Neuron (in vitro differentiated cells): ENCODE measurements around the gene LMAN2L.

Experiments
- H2AFZ ChIP-seq: one replicate; pipeline ENCODE4 v1.6.1; 2013; ENCODE audit warnings: low read depth, mild to moderate bottlenecking, inconsistent platforms, low read length, moderate library complexity
- H3K27me3 ChIP-seq: one replicate; pipeline ENCODE4 v1.6.1; 2013; ENCODE audit warnings: low read length; ENCODE audit not compliant: insufficient read depth
- H3K36me3 ChIP-seq: one replicate; pipeline ENCODE4 v1.6.1; 2013; ENCODE audit warnings: low read length; ENCODE audit not compliant: insufficient read depth
- H3K4me1 ChIP-seq: one replicate; pipeline ENCODE4 v1.6.1; 2013; ENCODE audit warnings: low read length; ENCODE audit not compliant: insufficient read depth
- H3K4me3 ChIP-seq: 2 replicates; pipeline ENCODE4 v1.5.1; 2013; ENCODE audit warnings: mild to moderate bottlenecking, low read length, moderate library complexity
- H3K9me3 ChIP-seq: one replicate; pipeline ENCODE4 v1.6.1; 2013; ENCODE audit warnings: low read length

Gene LMAN2L

DNA sequence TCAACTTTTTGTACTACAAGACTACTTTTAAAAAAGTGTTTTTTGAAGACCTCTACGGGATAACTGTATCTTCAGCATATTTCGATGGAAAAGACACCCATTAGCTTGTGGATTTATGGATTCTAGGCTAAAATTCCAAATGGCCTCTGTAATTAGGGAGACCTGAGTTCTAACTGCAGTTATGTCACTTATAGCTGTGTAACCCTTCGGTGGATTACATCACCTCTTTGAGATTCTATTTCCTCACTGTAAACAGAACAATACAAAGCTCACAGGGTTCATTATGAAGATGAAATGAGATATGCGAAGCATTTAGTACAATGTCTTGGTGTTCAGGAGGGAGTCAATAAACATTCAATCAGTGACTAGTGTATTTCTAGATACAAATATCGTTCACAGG lies 24.2 kb downstream of the LMAN2L start:
- Histone ChIP-seq H3K9me3 (no peaks in the 10 kb centered on the region), H2AFZ (no peak overlapping the region), H3K27me3 (no peaks in the 10 kb centered on the region), H3K4me1 (no peaks in the 10 kb centered on the region), H3K36me3 (peaks cover 66% of the 10 kb centered on the region), H3K4me3 (no peak overlapping the region)

DNA sequence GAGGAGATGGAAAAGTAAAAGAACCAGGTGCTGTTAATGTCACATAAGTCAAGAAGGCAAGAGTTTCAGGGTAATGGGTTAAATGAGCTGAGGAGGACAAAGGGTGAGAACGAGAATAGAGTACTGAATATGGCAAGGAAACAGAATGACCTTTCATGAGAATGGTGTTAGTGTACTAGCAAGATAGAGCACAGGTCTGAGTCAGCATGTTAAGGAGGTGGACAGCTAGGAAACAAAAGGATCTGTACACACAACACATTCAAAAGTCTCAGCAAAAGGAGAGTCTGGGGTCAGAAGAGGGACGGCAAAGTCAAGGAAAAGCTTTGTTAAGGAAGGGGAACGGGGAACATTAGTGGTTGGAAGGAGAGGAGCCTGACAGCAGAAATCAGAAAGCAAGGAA lies 28.9 kb downstream of the LMAN2L start:
- peaks cover 86% of the 10 kb centered on the region for H3K36me3 ChIP-seq
- H3K9me3 ChIP-seq = peaks cover 12% of the 10 kb centered on the region
- H3K4me1 ChIP-seq = no peaks in the 10 kb centered on the region
- H2AFZ ChIP-seq = no peak overlapping the region
- no peaks in the 10 kb centered on the region for H3K27me3 ChIP-seq
- no peak overlapping the region for H3K4me3 ChIP-seq

GRCh38 chr2:96703021-96703751 lies 36.7 kb downstream of the LMAN2L start:
- Histone ChIP-seq H3K4me1 (no peaks in the 10 kb centered on the region), H2AFZ (no peak overlapping the region), H3K4me3 (no peak overlapping the region), H3K9me3 (peaks cover 2% of the 10 kb centered on the region), H3K27me3 (no peaks in the 10 kb centered on the region), H3K36me3 (peaks cover 50% of the 10 kb centered on the region)

- H3K4me3 ChIP-seq = no peak overlapping the region
- peaks cover 2% of the 10 kb centered on the region for H3K9me3 ChIP-seq
- H3K36me3 ChIP-seq = peaks cover 42% of the 10 kb centered on the region
- H2AFZ ChIP-seq = no peak overlapping the region
- no peaks in the 10 kb centered on the region for H3K4me1 ChIP-seq
- H3K27me3 ChIP-seq = no peaks in the 10 kb centered on the region
These were observed 37.6 kb downstream of the LMAN2L start for GRCh38 chr2:96702098-96702785.

GRCh38 chr2:96701636-96702035 lies 38.2 kb downstream of the LMAN2L start:
- Histone ChIP-seq H3K4me3 (no peak overlapping the region), H2AFZ (no peak overlapping the region), H3K36me3 (peaks cover 36% of the 10 kb centered on the region), H3K9me3 (no peaks in the 10 kb centered on the region), H3K27me3 (no peaks in the 10 kb centered on the region), H3K4me1 (no peaks in the 10 kb centered on the region)

DNA sequence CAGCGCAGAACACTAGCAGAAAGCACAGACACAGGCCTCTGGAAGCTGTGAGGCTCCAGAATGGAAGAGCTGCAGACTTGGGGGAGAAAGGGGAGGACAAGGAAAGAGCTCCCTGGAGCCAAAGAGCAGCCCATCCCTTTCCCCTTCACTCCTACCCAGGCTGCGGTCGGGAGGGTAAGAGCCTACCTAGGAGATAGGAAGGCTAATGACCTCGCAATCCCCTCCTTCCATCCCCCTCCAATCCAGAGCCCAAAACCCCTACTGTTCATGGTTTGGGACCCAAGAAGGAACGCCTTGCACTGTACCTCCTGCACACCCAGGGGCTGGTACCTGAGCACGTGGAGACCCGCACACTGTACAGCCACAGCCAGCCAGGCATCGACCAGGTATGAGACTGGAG lies 39.8 kb downstream of the LMAN2L start:
- Histone ChIP-seq H3K36me3 (peaks cover 21% of the 10 kb centered on the region), H3K27me3 (no peaks in the 10 kb centered on the region), H3K9me3 (no peaks in the 10 kb centered on the region), H3K4me3 (no peak overlapping the region), H2AFZ (no peak overlapping the region), H3K4me1 (no peaks in the 10 kb centered on the region)

DNA sequence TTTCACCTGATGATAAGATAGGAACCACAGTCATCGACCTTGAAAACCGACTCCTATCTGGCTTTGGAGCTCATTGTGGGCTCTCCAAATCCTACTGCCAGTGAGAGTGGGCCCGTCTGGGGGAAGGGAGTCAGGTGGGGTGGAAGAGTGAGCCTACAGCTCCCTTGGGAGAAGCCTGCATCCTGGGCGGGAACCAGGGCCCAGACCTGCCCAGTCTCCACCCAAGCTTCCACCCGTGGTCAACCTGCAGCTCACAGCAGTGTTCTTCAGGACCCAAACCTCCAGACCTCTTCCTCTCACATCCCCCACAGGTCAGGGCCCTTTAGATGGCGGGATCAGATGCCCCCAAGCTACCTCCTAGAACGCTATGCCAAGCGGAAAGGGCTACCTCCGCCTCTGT lies 40.2 kb downstream of the LMAN2L start:
- Histone ChIP-seq H3K36me3 (peaks cover 16% of the 10 kb centered on the region), H3K9me3 (no peaks in the 10 kb centered on the region), H3K4me3 (no peak overlapping the region), H2AFZ (no peak overlapping the region), H3K4me1 (no peaks in the 10 kb centered on the region), H3K27me3 (no peaks in the 10 kb centered on the region)

DNA sequence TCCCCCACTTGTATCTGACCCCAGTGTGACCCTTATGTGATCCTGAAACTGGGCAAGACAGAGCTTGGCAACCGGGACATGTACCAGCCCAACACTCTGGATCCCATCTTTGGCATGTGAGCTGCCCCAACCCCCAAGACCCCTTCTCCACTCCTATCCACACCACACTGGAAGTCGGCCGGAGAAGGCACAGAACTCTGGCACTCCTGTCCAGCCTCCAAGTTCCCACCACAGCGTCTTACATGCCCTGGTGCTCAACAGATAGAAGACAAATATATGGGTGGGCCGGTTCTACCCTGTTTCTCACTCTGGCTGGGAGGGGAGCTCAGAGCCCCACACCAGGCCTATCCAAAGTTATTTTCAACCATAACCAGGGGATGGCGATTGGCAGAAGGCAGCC lies 40.8 kb downstream of the LMAN2L start:
- Histone ChIP-seq H3K4me1 (no peaks in the 10 kb centered on the region), H3K36me3 (peaks cover 16% of the 10 kb centered on the region), H2AFZ (no peak overlapping the region), H3K4me3 (no peak overlapping the region), H3K9me3 (no peaks in the 10 kb centered on the region), H3K27me3 (no peaks in the 10 kb centered on the region)

GRCh38 chr2:96698221-96698861 lies 41.5 kb downstream of the LMAN2L start:
- Histone ChIP-seq H2AFZ (no peak overlapping the region), H3K4me1 (no peaks in the 10 kb centered on the region), H3K36me3 (peaks cover 14% of the 10 kb centered on the region), H3K27me3 (no peaks in the 10 kb centered on the region), H3K9me3 (no peaks in the 10 kb centered on the region), H3K4me3 (no peak overlapping the region)

- Histone ChIP-seq H3K4me1 (no peaks in the 10 kb centered on the region), H3K36me3 (peaks cover 5% of the 10 kb centered on the region), H2AFZ (no peak overlapping the region), H3K9me3 (no peaks in the 10 kb centered on the region), H3K27me3 (no peaks in the 10 kb centered on the region), H3K4me3 (no peak overlapping the region)
These were observed 42.4 kb downstream of the LMAN2L start for GRCh38 chr2:96697476-96697875.

- H3K9me3 ChIP-seq = no peaks in the 10 kb centered on the region
- no peak overlapping the region for H2AFZ ChIP-seq
- H3K36me3 ChIP-seq = no peaks in the 10 kb centered on the region
- no peak overlapping the region for H3K4me3 ChIP-seq
- no peaks in the 10 kb centered on the region for H3K4me1 ChIP-seq
- no peaks in the 10 kb centered on the region for H3K27me3 ChIP-seq
These were observed 44.3 kb downstream of the LMAN2L start for GRCh38 chr2:96695602-96696001.

DNA sequence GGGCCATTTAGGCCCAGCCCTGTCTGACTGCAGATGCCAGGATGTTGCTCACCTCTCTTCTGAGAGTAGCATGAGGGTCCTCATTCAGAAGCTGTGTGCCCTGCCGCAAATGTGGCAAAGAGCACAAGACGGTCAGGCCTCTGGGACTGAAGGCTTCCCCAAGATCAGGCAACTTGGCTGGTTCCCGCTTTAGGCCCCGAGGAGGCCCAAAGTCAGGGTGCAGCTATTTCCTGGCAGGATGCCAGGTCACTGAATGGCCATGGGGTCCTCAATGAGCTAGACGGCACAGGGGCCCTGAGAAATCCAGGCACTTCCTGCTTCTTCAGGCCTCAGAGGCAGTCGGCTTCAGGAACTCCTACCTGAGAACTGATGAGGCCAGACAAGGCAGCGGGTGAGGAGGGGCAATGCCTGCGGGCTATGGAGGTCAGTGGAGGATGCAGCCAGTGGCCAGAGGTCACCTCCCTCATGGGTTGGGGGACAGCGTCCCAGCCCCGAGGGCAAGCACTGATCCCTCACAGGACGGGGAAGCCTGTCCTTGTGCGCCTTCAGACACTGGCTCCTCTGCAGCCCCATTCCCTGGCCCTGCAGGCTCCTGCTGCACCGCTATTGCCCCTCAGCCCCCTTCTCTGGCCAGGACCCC lies 44.9 kb downstream of the LMAN2L start:
- no peaks in the 10 kb centered on the region for H3K27me3 ChIP-seq

GRCh38 chr2:96694279-96694678 lies 45.6 kb downstream of the LMAN2L start:
- H2AFZ ChIP-seq = no peak overlapping the region
- H3K36me3 ChIP-seq = no peaks in the 10 kb centered on the region
- H3K9me3 ChIP-seq = no peaks in the 10 kb centered on the region
- H3K4me3 ChIP-seq = no peak overlapping the region
- H3K4me1 ChIP-seq = no peaks in the 10 kb centered on the region
- no peaks in the 10 kb centered on the region for H3K27me3 ChIP-seq

More for the DNA sequence above, 44.9 kb downstream of the LMAN2L start:
- Histone ChIP-seq H2AFZ (no peak overlapping the region), H3K4me1 (no peaks in the 10 kb centered on the region), H3K36me3 (no peaks in the 10 kb centered on the region), H3K9me3 (no peaks in the 10 kb centered on the region), H3K4me3 (no peak overlapping the region)
